Measurements from ENCODE around the gene MYO3B. TPM values are rescaled to one million over a fixed set of nuclear protein-coding genes. Genes with fewer than 3 reads are reported as not detected.

Gene MYO3B
- total and polyA plus RNA-seq, 2 experiments from 2014 or later, result 0.11 TPM; not detected in 1

DNA sequence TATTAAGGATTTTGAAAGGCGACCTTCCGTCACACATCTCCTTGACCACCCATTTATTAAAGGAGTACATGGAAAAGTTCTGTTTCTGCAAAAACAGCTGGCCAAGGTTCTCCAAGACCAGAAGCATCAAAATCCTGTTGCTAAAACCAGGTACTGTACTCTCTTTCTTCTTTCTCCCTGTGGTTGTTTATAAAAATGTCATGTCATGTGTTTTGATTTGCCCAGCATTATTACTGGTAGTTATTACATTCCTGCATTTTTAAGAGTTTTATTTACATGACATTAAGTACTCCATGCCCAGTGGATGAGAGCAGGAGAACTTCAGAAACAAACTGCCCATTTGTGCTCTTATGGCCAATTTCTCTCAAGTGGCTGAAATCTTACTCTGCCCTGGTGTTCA lies 191.3 kb downstream of the MYO3B start:
- 45 to 71% methylated on average over 2 of the region's 2 CpGs for WGBS, 2 experiments (ENCODE audit: low coverage in 1 of 2, low lambda C conversion rate in 2 of 2, missing lambda C conversion rate in 2 of 2)
- no peaks in the 10 kb centered on the region for H3K9me3 ChIP-seq (ENCODE audit: low read depth)
- H3K4me2 ChIP-seq (ENCODE audit: unreplicated experiment), result no peak overlapping the region
- H3K9ac ChIP-seq, result no peak overlapping the region
- no peaks in the 10 kb centered on the region for H3K9me2 ChIP-seq (ENCODE audit: insufficient read depth)
- H3K27ac ChIP-seq, result no peak overlapping the region
- TF ChIP-seq EZH2phosphoT487 (IDR thresholded peaks at IDR 0.05; ENCODE audit: insufficient read depth, low read depth) (no peak), EZH2 (IDR thresholded peaks at IDR 0.05; ENCODE audit: insufficient read depth, poor library complexity, severe bottlenecking) (no peak)
- DNase-seq, result no peak
- no peaks in the 10 kb centered on the region for H3F3A ChIP-seq (ENCODE audit: insufficient read depth)
- peaks cover 13% of the 10 kb centered on the region; the same call in 1 of the 2 replicates for H3K27me3 ChIP-seq (replicated peaks; ENCODE audit: insufficient read depth)
- H3K4me1 ChIP-seq (ENCODE audit: insufficient read depth), result no peaks in the 10 kb centered on the region
- no peaks in the 10 kb centered on the region for H3K36me3 ChIP-seq (ENCODE audit: low read depth)
- H2AFZ ChIP-seq, result no peak overlapping the region
- in situ Hi-C loops (cut with MboI), result no loop called here
- no peak overlapping the region for H3K4me3 ChIP-seq
- no peaks in the 10 kb centered on the region for H4K20me1 ChIP-seq (ENCODE audit: insufficient read depth)
- H3K79me2 ChIP-seq (ENCODE audit: insufficient read depth), result no peaks in the 10 kb centered on the region

DNA sequence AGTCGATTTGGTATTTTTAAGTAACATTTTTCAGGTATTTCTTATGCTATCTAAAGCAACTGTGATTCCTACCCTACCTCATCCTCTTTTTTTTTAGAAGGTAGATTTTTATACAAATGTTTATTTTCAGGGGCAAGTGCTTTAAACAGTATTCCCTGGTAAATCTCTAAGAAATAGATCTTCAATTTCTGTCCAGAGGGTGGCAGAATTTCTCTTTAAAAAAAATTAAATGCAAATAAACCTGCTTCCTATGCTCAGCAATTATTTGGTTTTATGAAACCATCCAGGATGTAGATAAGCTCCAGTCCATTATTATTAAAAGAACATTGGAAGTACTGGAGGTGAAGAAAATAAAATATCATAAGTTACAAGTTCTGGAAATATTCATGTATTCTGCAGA lies 191.9 kb downstream of the MYO3B start:
- H3K27me3 ChIP-seq (replicated peaks; ENCODE audit: insufficient read depth), result peaks cover 7% of the 10 kb centered on the region; the same call in 1 of the 2 replicates
- H3K4me2 ChIP-seq (ENCODE audit: unreplicated experiment), result no peak overlapping the region
- H4K20me1 ChIP-seq (ENCODE audit: insufficient read depth), result no peaks in the 10 kb centered on the region
- H3K9me2 ChIP-seq (ENCODE audit: insufficient read depth), result no peaks in the 10 kb centered on the region
- in situ Hi-C loops (cut with MboI), result no loop called here
- H3K4me3 ChIP-seq, result no peak overlapping the region
- H3K4me1 ChIP-seq (ENCODE audit: insufficient read depth), result no peaks in the 10 kb centered on the region
- no peak overlapping the region for H3K27ac ChIP-seq
- H3K9ac ChIP-seq, result no peak overlapping the region
- no peak overlapping the region for H2AFZ ChIP-seq
- H3F3A ChIP-seq (ENCODE audit: insufficient read depth), result no peaks in the 10 kb centered on the region
- H3K36me3 ChIP-seq (ENCODE audit: low read depth), result no peaks in the 10 kb centered on the region
- no peaks in the 10 kb centered on the region for H3K79me2 ChIP-seq (ENCODE audit: insufficient read depth)
- DNase-seq, result peak; percentile 47
- H3K9me3 ChIP-seq (ENCODE audit: low read depth), result no peaks in the 10 kb centered on the region
- TF ChIP-seq EZH2 (IDR thresholded peaks at IDR 0.05; ENCODE audit: insufficient read depth, poor library complexity, severe bottlenecking), result no peak
- no peak for TF ChIP-seq EZH2phosphoT487 (IDR thresholded peaks at IDR 0.05; ENCODE audit: insufficient read depth, low read depth)
- 0 to 9% methylated on average over 1 of the region's 1 CpG for WGBS, 2 experiments (ENCODE audit: low coverage in 1 of 2, low lambda C conversion rate in 2 of 2, missing lambda C conversion rate in 2 of 2)

DNA sequence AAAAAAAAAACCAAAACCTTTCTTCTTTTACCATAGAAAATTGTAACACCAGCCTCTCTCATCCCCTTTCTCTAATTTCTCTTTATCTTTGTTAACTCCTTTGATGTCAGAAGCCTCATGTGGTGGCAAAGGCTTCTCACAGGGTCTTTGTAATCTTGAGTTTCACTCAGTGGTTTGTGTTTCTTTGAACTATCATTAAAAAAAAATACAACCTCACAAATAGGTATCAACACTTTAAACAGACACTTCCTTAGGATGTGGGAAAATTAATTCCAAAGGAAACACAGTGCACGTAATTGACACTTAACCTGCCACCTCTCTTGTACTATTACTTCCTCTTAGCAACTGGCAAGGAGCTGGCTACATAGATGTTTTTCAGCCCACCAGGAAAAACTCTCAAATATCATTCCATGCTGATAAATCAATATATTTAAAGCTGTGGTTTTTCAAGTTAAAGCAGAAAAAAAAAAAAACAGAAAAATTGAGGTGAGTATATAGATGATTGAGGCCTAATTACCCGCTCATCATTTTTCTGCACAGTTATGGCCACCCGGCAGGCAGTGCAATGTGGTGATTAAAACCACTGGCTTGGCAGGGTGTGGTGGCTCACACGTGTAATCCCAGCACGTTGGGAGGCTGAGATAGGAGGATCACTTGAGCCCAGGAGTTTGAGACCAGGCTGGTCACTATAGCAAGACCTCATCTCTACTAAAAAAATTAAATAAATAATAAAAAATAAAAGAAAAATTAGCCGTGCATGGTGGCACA lies 193.5 kb downstream of the MYO3B start:
- 60 to 67% methylated on average over 6 of the region's 6 CpGs for WGBS, 2 experiments (ENCODE audit: low coverage in 1 of 2, low lambda C conversion rate in 2 of 2, missing lambda C conversion rate in 2 of 2)
- in situ Hi-C loops (cut with MboI), result no loop called here
- Histone ChIP-seq H3K4me3 (no peak overlapping the region), H3K79me2 (ENCODE audit: insufficient read depth) (no peaks in the 10 kb centered on the region), H4K20me1 (ENCODE audit: insufficient read depth) (no peaks in the 10 kb centered on the region), H2AFZ (no peak overlapping the region), H3K27ac (no peak overlapping the region), H3K9me3 (ENCODE audit: low read depth) (no peaks in the 10 kb centered on the region), H3K4me2 (ENCODE audit: unreplicated experiment) (no peak overlapping the region), H3K4me1 (ENCODE audit: insufficient read depth) (no peaks in the 10 kb centered on the region), H3K9me2 (ENCODE audit: insufficient read depth) (no peaks in the 10 kb centered on the region), H3F3A (ENCODE audit: insufficient read depth) (no peaks in the 10 kb centered on the region), H3K27me3 (replicated peaks; ENCODE audit: insufficient read depth) (peaks cover 7% of the 10 kb centered on the region; the same call in 1 of the 2 replicates), H3K36me3 (ENCODE audit: low read depth) (no peaks in the 10 kb centered on the region), H3K9ac (no peak overlapping the region)
- TF ChIP-seq EZH2phosphoT487 (IDR thresholded peaks at IDR 0.05; ENCODE audit: insufficient read depth, low read depth), result no peak
- TF ChIP-seq EZH2 (IDR thresholded peaks at IDR 0.05; ENCODE audit: insufficient read depth, poor library complexity, severe bottlenecking), result no peak
- DNase-seq, result no peak

DNA sequence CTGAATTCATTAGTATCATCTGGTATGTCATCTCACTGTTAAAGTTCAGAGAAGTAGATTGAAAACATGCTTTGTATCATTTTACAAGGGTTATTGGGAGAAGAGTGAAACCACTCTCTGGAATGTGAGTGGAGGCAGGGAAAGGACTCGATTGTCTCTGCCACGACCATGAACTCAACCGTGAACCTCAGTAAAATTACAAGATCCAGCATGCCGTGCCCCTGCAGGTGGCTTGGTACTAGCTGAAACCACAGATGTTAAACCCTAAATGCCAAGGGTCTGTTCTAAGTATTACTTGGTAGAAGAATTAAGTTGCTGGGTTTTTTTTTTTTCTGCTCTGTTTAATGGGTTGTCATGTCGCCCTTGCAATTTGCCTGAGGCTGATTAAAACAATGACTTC lies 197.2 kb downstream of the MYO3B start:
- H3K9me3 ChIP-seq (ENCODE audit: low read depth), result no peaks in the 10 kb centered on the region
- DNase-seq, result no peak
- H3K27ac ChIP-seq, result no peak overlapping the region
- H3K4me1 ChIP-seq (ENCODE audit: insufficient read depth), result no peaks in the 10 kb centered on the region
- no peaks in the 10 kb centered on the region for H3K79me2 ChIP-seq (ENCODE audit: insufficient read depth)
- H2AFZ ChIP-seq, result no peak overlapping the region; the same call in 1 of the 2 replicates
- no peaks in the 10 kb centered on the region; the same call in 1 of the 2 replicates for H3K27me3 ChIP-seq (replicated peaks; ENCODE audit: insufficient read depth)
- no peaks in the 10 kb centered on the region for H4K20me1 ChIP-seq (ENCODE audit: insufficient read depth)
- no peak overlapping the region for H3K4me3 ChIP-seq
- 1 to 4% methylated on average over 5 of the region's 5 CpGs for WGBS, 2 experiments (ENCODE audit: low coverage in 1 of 2, low lambda C conversion rate in 2 of 2, missing lambda C conversion rate in 2 of 2)
- in situ Hi-C loops (cut with MboI), result no loop called here
- no peaks in the 10 kb centered on the region for H3F3A ChIP-seq (ENCODE audit: insufficient read depth)
- no peak overlapping the region for H3K9ac ChIP-seq
- H3K9me2 ChIP-seq (ENCODE audit: insufficient read depth), result no peaks in the 10 kb centered on the region
- H3K4me2 ChIP-seq (ENCODE audit: unreplicated experiment), result no peak overlapping the region
- no peaks in the 10 kb centered on the region for H3K36me3 ChIP-seq (ENCODE audit: low read depth)
- TF ChIP-seq EZH2phosphoT487 (IDR thresholded peaks at IDR 0.05; ENCODE audit: insufficient read depth, low read depth) (no peak), EZH2 (IDR thresholded peaks at IDR 0.05; ENCODE audit: insufficient read depth, poor library complexity, severe bottlenecking) (no peak)

Data from GM23248 (cell line).